ENCODE measurements around the gene PNMA5. TPM values are rescaled to one million over a fixed set of nuclear protein-coding genes. Genes with fewer than 3 reads are reported as not detected.

PNMA5 gene
- polyA plus RNA-seq, 1 donor from 2014 or later = 1.4 TPM

DNA sequence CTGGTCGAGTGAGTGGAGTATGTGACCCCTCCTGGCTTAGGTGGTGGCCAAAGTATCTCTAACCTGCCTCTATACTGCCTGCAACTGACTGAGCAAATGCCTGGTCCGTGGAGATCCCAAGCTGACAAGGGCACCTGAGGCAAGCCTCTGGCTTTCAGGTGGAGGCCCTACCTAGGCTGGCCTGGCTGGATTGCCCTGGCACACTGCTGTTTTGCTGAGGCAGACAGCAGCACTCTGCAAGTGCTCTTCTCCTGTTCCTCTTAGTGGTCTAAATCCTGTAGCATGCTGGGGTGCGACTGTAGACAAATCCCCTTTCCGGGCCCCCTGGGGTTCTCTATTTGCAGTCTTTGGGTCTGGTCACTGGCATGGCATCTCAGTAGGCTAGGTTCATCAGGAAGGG lies 44.8 kb downstream of the PNMA5 start:
- Histone ChIP-seq H3K9ac (ENCODE audit: low read length) (no peak overlapping the region), H3K36me3 (ENCODE audit: insufficient read depth, low read length) (no peaks in the 10 kb centered on the region), H3F3A (ENCODE audit: insufficient read depth, low read length, poor library complexity, severe bottlenecking) (no peaks in the 10 kb centered on the region), H3K79me2 (replicated peaks; ENCODE audit: insufficient read depth, low read length) (no peaks in the 10 kb centered on the region), H3K4me2 (ENCODE audit: low read length) (no peak overlapping the region), H3K27ac (ENCODE audit: low read length) (no peak overlapping the region), H3K27me3 (ENCODE audit: insufficient read depth, low read depth, low read length) (no peaks in the 10 kb centered on the region), H4K20me1 (ENCODE audit: insufficient read depth) (no peaks in the 10 kb centered on the region), H3K4me3 (ENCODE audit: low read length) (no peak overlapping the region), H3K9me3 (ENCODE audit: low read length) (no peaks in the 10 kb centered on the region), H3K9me2 (ENCODE audit: insufficient read depth, low read length) (no peaks in the 10 kb centered on the region), H2AFZ (ENCODE audit: low read depth, low read length) (no peak overlapping the region)
- TF ChIP-seq EP300 (conservative IDR thresholded peaks at IDR 0.05; ENCODE audit: poor library complexity, severe bottlenecking) (no peak), POLR2AphosphoS5 (IDR thresholded peaks at IDR 0.05) (no peak), MXI1 (conservative IDR thresholded peaks at IDR 0.05; ENCODE audit: poor library complexity, severe bottlenecking) (no peak), RAD21 (conservative IDR thresholded peaks at IDR 0.05) (no peak), TAF1 (IDR thresholded peaks at IDR 0.05; ENCODE audit: low read depth) (no peak), EZH2 (IDR thresholded peaks at IDR 0.05; ENCODE audit: borderline replicate concordance, insufficient read depth, low read length, poor library complexity, severe bottlenecking) (no peak), SMC3 (conservative IDR thresholded peaks at IDR 0.05; ENCODE audit: poor library complexity) (no peak)
- TF ChIP-seq, protein P1, sequence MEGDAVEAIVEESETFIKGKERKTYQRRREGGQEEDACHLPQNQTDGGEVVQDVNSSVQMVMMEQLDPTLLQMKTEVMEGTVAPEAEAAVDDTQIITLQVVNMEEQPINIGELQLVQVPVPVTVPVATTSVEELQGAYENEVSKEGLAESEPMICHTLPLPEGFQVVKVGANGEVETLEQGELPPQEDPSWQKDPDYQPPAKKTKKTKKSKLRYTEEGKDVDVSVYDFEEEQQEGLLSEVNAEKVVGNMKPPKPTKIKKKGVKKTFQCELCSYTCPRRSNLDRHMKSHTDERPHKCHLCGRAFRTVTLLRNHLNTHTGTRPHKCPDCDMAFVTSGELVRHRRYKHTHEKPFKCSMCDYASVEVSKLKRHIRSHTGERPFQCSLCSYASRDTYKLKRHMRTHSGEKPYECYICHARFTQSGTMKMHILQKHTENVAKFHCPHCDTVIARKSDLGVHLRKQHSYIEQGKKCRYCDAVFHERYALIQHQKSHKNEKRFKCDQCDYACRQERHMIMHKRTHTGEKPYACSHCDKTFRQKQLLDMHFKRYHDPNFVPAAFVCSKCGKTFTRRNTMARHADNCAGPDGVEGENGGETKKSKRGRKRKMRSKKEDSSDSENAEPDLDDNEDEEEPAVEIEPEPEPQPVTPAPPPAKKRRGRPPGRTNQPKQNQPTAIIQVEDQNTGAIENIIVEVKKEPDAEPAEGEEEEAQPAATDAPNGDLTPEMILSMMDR (IDR thresholded peaks at IDR 0.05; ENCODE audit: poor library complexity, severe bottlenecking) = no peak
- TF ChIP-seq, protein P2, sequence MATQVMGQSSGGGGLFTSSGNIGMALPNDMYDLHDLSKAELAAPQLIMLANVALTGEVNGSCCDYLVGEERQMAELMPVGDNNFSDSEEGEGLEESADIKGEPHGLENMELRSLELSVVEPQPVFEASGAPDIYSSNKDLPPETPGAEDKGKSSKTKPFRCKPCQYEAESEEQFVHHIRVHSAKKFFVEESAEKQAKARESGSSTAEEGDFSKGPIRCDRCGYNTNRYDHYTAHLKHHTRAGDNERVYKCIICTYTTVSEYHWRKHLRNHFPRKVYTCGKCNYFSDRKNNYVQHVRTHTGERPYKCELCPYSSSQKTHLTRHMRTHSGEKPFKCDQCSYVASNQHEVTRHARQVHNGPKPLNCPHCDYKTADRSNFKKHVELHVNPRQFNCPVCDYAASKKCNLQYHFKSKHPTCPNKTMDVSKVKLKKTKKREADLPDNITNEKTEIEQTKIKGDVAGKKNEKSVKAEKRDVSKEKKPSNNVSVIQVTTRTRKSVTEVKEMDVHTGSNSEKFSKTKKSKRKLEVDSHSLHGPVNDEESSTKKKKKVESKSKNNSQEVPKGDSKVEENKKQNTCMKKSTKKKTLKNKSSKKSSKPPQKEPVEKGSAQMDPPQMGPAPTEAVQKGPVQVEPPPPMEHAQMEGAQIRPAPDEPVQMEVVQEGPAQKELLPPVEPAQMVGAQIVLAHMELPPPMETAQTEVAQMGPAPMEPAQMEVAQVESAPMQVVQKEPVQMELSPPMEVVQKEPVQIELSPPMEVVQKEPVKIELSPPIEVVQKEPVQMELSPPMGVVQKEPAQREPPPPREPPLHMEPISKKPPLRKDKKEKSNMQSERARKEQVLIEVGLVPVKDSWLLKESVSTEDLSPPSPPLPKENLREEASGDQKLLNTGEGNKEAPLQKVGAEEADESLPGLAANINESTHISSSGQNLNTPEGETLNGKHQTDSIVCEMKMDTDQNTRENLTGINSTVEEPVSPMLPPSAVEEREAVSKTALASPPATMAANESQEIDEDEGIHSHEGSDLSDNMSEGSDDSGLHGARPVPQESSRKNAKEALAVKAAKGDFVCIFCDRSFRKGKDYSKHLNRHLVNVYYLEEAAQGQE (IDR thresholded peaks at IDR 0.05; ENCODE audit: borderline replicate concordance) = no peak

DNA sequence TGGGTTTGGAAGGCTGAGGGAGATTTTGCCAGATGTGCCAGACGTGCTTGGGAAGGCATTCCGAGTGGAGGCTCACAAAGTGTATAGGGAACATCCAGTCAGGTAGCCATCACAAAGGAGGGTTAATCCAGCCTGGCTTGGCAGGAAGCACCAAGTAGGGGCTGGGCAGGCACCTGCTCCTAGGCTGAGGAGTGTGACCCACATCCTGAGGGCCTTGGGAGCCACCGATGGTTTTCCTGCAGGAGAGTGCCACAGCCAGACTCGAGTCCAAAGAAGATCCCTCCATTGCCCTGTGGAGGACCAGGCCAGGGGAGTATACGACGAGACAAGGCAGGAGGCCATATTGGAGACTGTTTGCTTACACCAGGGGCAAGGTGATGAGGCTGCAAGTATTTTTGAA lies 47.2 kb downstream of the PNMA5 start:
- H3K9me2 ChIP-seq (ENCODE audit: insufficient read depth, low read length) = no peaks in the 10 kb centered on the region
- H3K27me3 ChIP-seq (ENCODE audit: insufficient read depth, low read depth, low read length) = no peaks in the 10 kb centered on the region

More for the DNA sequence above, 47.2 kb downstream of the PNMA5 start:
- Histone ChIP-seq H3K79me2 (replicated peaks; ENCODE audit: insufficient read depth, low read length) (no peaks in the 10 kb centered on the region), H4K20me1 (ENCODE audit: insufficient read depth) (no peaks in the 10 kb centered on the region), H3K27ac (ENCODE audit: low read length) (no peak overlapping the region), H3K9me3 (ENCODE audit: low read length) (no peaks in the 10 kb centered on the region), H2AFZ (ENCODE audit: low read depth, low read length) (no peak overlapping the region), H3K4me3 (ENCODE audit: low read length) (no peak overlapping the region), H3K9ac (ENCODE audit: low read length) (no peak overlapping the region), H3K4me2 (ENCODE audit: low read length) (no peak overlapping the region), H3F3A (ENCODE audit: insufficient read depth, low read length, poor library complexity, severe bottlenecking) (no peaks in the 10 kb centered on the region), H3K36me3 (ENCODE audit: insufficient read depth, low read length) (no peaks in the 10 kb centered on the region)
- TF ChIP-seq RAD21 (conservative IDR thresholded peaks at IDR 0.05) = no peak
- TF ChIP-seq MXI1 (conservative IDR thresholded peaks at IDR 0.05; ENCODE audit: poor library complexity, severe bottlenecking) = no peak
- TF ChIP-seq SMC3 (conservative IDR thresholded peaks at IDR 0.05; ENCODE audit: poor library complexity) = no peak
- TF ChIP-seq, protein P1 (IDR thresholded peaks at IDR 0.05; ENCODE audit: poor library complexity, severe bottlenecking) = no peak
- TF ChIP-seq EP300 (conservative IDR thresholded peaks at IDR 0.05; ENCODE audit: poor library complexity, severe bottlenecking) = no peak
- TF ChIP-seq, protein P2 (IDR thresholded peaks at IDR 0.05; ENCODE audit: borderline replicate concordance) = no peak
- no peak for TF ChIP-seq TAF1 (IDR thresholded peaks at IDR 0.05; ENCODE audit: low read depth)
- TF ChIP-seq EZH2 (IDR thresholded peaks at IDR 0.05; ENCODE audit: borderline replicate concordance, insufficient read depth, low read length, poor library complexity, severe bottlenecking) = no peak

Data from neural cell (in vitro differentiated cells).